HG02642 (cell line): ENCODE measurements around the gene HDDC3.
"Not testable (repeated sequence)": the region's sequence is repeated elsewhere in the genome, so short reads cannot be mapped to it uniquely, and the experiment has no call there.

ENCODE experiments used
- ATAC-seq: cut with Tn5 transposase; IDR thresholded peaks from one replicate; pipeline ENCODE4 v1.9.1; 2021; ENCODE audit warnings: mild to moderate bottlenecking; ENCODE audit not compliant: unreplicated experiment, poor library complexity

HDDC3 gene

GRCh38 chr15:90933301-90933700, 952 bp upstream of the HDDC3 start:
- ATAC-seq, result no peak

GRCh38 chr15:90932660-90932991, 277 bp upstream of the HDDC3 start:
- no peak for ATAC-seq

- no peak for ATAC-seq
Observed at GRCh38 chr15:90931575-90931827, 848 bp downstream of the HDDC3 start.

- ATAC-seq, result no peak
Observed at GRCh38 chr15:90930861-90931574, 1.3 kb downstream of the HDDC3 start.

- no peak for ATAC-seq
Observed at GRCh38 chr15:90929246-90930019, 2.9 kb downstream of the HDDC3 start.

GRCh38 chr15:90928106-90928505, 4.2 kb downstream of the HDDC3 start:
- not testable (repeated sequence) for ATAC-seq

- ATAC-seq, result not testable (repeated sequence)
Observed at GRCh38 chr15:90926766-90927165, 5.6 kb downstream of the HDDC3 start.

GRCh38 chr15:90924375-90924774, 8.0 kb downstream of the HDDC3 start:
- ATAC-seq, result peak; percentile 72

- peak; percentile 65 for ATAC-seq
Observed at GRCh38 chr15:90922712-90923322, 9.5 kb downstream of the HDDC3 start.

GRCh38 chr15:90921887-90922286, 10.5 kb downstream of the HDDC3 start:
- ATAC-seq, result no peak

- ATAC-seq, result no peak
Observed at GRCh38 chr15:90918835-90919234, 13.5 kb downstream of the HDDC3 start.

- ATAC-seq, result no peak
Observed at GRCh38 chr15:90918034-90918788, 14.1 kb downstream of the HDDC3 start.

GRCh38 chr15:90917569-90917968, 14.8 kb downstream of the HDDC3 start:
- ATAC-seq, result no peak

GRCh38 chr15:90916461-90916860, 15.9 kb downstream of the HDDC3 start:
- no peak for ATAC-seq

GRCh38 chr15:90915808-90916440, 16.4 kb downstream of the HDDC3 start:
- no peak for ATAC-seq

- ATAC-seq, result peak; percentile 37
Observed at GRCh38 chr15:90915216-90915807, 17.0 kb downstream of the HDDC3 start.

GRCh38 chr15:90914305-90915080, 17.9 kb downstream of the HDDC3 start:
- ATAC-seq, result no peak

GRCh38 chr15:90913398-90913944, 18.9 kb downstream of the HDDC3 start:
- ATAC-seq, result no peak

- ATAC-seq, result no peak
Observed at GRCh38 chr15:90912770-90913075, 19.6 kb downstream of the HDDC3 start.
